Lower leg skin (tissue), 3 donors: ENCODE results near the gene A3GALT2.
A peak's percentile ranks its signal among the peaks of the same experiment; 100 is the strongest.

Experiments
- CTCF ChIP-seq, 3 donors: fragments of 450-650 bp; IDR thresholded peaks; one replicate each; pipeline ENCODE4 v1.5.1; 2016; ENCODE audit warnings: antibody characterized with exemption in 3 of 3, mild to moderate bottlenecking in 3 of 3, moderate library complexity in 2 of 3
- POLR2A ChIP-seq, 2 donors: fragments of 450-650 bp; IDR thresholded peaks; one replicate each; pipeline ENCODE4 v1.6.1; 2016 to 2017; ENCODE audit warnings: antibody characterized with exemption in 2 of 2, mild to moderate bottlenecking in 1 of 2, moderate library complexity in 1 of 2

DNA sequence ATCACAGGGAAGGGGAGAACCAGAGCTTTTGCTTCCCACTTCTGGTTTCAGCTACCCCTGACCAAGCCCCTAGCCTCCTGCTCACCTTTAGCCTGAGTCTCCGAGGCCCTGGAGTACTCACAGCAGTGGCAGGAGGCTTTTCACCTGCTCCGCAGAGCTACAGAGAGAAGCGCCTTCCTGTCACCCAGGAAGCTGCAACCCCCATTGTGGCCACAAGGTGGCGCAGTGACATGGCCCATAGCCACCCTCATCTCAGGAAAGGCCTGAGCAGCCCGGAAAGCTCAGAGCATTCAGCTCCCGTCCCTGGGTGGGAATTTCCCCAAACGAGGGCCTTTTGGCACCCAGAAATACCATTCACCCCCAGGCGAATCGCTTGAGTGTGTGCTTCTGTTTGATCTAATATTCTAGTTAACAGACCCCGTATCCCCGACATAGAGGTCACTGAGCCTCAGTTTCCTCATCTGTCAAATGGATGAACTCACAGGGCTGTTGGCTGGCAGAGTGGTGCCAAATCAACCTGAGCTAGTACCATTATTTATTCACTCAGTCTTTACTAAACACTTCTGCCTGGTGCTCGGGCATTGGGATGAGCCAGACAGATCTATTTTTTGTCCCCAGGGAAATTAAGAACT lies 25.3 kb downstream of the A3GALT2 start:
- TF ChIP-seq CTCF (IDR thresholded peaks at IDR 0.05) (peak in 1 of 3 donors; percentile 95), POLR2A (IDR thresholded peaks at IDR 0.05) (no peak)
